Body of pancreas (tissue), 4 donors: ENCODE results near the gene ZFP57. TPM values are rescaled to one million over a fixed set of nuclear protein-coding genes. Genes with fewer than 3 reads are reported as not detected.

Experiments
- ATAC-seq: fragments of 150-250 bp; one replicate; pipeline ENCODE4 v1.9.1; 2016
- DNase-seq, 4 donors: peaks; one replicate each; pipeline ENCODE4 v3.0.0-alpha.2; 2019
- H3K27ac ChIP-seq, 4 donors: fragments of 200-600 bp; sonication (generic); 1 replicate in 3 of 4; 2 replicates in 1 of 4; pipeline versions ENCODE4 v1.5.1 to v1.6.1; 2016 to 2019; ENCODE audit warnings: mild to moderate bottlenecking in 1 of 4, mixed read lengths in 1 of 4, moderate library complexity in 1 of 4
- H3K27me3 ChIP-seq, 2 donors: fragments of 200-600 bp; sonication (generic); one replicate each; pipeline ENCODE4 v1.6.0; 2016; ENCODE audit warnings: mild to moderate bottlenecking in 1 of 2
- H3K36me3 ChIP-seq, 2 donors: fragments of 200-600 bp; sonication (generic); replicated peaks in 1 of 2; 2 replicates each; pipeline ENCODE4 v1.5.1; 2016; ENCODE audit warnings: low read depth in 2 of 2; ENCODE audit not compliant: insufficient read depth in 1 of 2
- H3K4me1 ChIP-seq: fragments of 200-600 bp; sonication (generic); one replicate; pipeline ENCODE4 v1.6.0; 2016
- H3K4me3 ChIP-seq, 2 donors: fragments of 200-600 bp; sonication (generic); 1 replicate in 1 of 2; 2 replicates in 1 of 2; pipeline ENCODE4 v1.5.1; 2016 to 2019
- H3K9me3 ChIP-seq, 3 donors: fragments of 200-600 bp; sonication (generic); 1 replicate in 2 of 3; 2 replicates in 1 of 3; pipeline ENCODE4 v1.5.1; 2016
- CTCF ChIP-seq, 7 experiments: fragments of 450-650 bp in 4 of 7; fragments of 200-600 bp in 3 of 7; sonication (generic) in 3 of 7; IDR thresholded peaks; one replicate each; pipeline ENCODE4 v1.5.1; 2016 to 2019; ENCODE audit warnings: antibody characterized with exemption in 7 of 7
- POLR2A ChIP-seq, 3 donors: fragments of 450-650 bp; IDR thresholded peaks; one replicate each; pipeline ENCODE4 v1.6.1; 2016; ENCODE audit warnings: antibody characterized with exemption in 3 of 3, mild to moderate bottlenecking in 2 of 3
- WGBS, 2 donors: methylation state at CpG; one replicate each; pipeline ENCODE4 v1.1.5; 2017; 5-methylcytosine and 5-hydroxymethylcytosine counted together
- intact Hi-C: fragments of 100-400 bp; cut with DNase I; formaldehyde crosslinking; loops from one replicate; pipeline ENCODE4 v1.15.1; 2023
- total RNA-seq, 2 donors: library from RNA; depleted of rRNA; stranded (reverse); fragments of >200 nt; gene quantifications; one replicate each; pipeline ENCODE4 v1.1.0, GENCODE V29; 2016

ZFP57 gene
- total RNA-seq, 2 donors from 2014 or later, result not detected

GRCh38 chr6:29728173-29728874 lies 47.4 kb upstream of the ZFP57 start:
- Histone ChIP-seq H3K36me3 (peaks cover 0 to 5% of the 10 kb centered on the region in 2 donors), H3K4me3 (no peak overlapping the region), H3K9me3 (no peaks in the 10 kb centered on the region), H3K4me1 (peaks cover 5% of the 10 kb centered on the region), H3K27ac (no peak overlapping the region), H3K27me3 (no peaks in the 10 kb centered on the region)
- intact Hi-C loops, result no loop called here
- DNase-seq, result no peak
- TF ChIP-seq POLR2A (IDR thresholded peaks at IDR 0.05), result no peak
- no peak for TF ChIP-seq CTCF (IDR thresholded peaks at IDR 0.05)
- no peak for ATAC-seq
- 89 to 92% methylated on average over 3 of the region's 3 CpGs for WGBS, 2 donors

GRCh38 chr6:29727637-29728036 lies 46.7 kb upstream of the ZFP57 start:
- DNase-seq, result no peak
- no peak overlapping the region for H3K4me3 ChIP-seq
- H3K9me3 ChIP-seq, result no peaks in the 10 kb centered on the region
- intact Hi-C loops, result no loop called here
- 58 to 62% methylated on average over 2 of the region's 2 CpGs for WGBS, 2 donors
- no peak overlapping the region for H3K27ac ChIP-seq
- no peak for ATAC-seq
- TF ChIP-seq CTCF (IDR thresholded peaks at IDR 0.05), result no peak
- no peak for TF ChIP-seq POLR2A (IDR thresholded peaks at IDR 0.05)
- peaks cover 0 to 5% of the 10 kb centered on the region in 2 donors for H3K36me3 ChIP-seq
- peaks cover 5% of the 10 kb centered on the region for H3K4me1 ChIP-seq
- no peaks in the 10 kb centered on the region for H3K27me3 ChIP-seq

GRCh38 chr6:29726571-29727194 lies 45.7 kb upstream of the ZFP57 start:
- Histone ChIP-seq H3K9me3 (no peaks in the 10 kb centered on the region), H3K27me3 (no peaks in the 10 kb centered on the region), H3K36me3 (peaks cover 0 to 5% of the 10 kb centered on the region in 2 donors), H3K27ac (no peak overlapping the region), H3K4me1 (peaks cover 5% of the 10 kb centered on the region), H3K4me3 (no peak overlapping the region)
- 86 to 89% methylated on average over 9 of the region's 9 CpGs for WGBS, 2 donors
- intact Hi-C loops, result no loop called here
- DNase-seq, result no peak
- no peak for TF ChIP-seq POLR2A (IDR thresholded peaks at IDR 0.05)
- no peak for TF ChIP-seq CTCF (IDR thresholded peaks at IDR 0.05)
- ATAC-seq, result no peak

- DNase-seq, result no peak
- no peak for TF ChIP-seq CTCF (IDR thresholded peaks at IDR 0.05)
- Histone ChIP-seq H3K27me3 (no peaks in the 10 kb centered on the region), H3K27ac (no peak overlapping the region), H3K4me1 (peaks cover 5% of the 10 kb centered on the region), H3K4me3 (no peak overlapping the region), H3K9me3 (no peaks in the 10 kb centered on the region), H3K36me3 (peaks cover 0 to 5% of the 10 kb centered on the region in 2 donors)
- 64 to 76% methylated on average over 1 of the region's 1 CpG for WGBS, 2 donors
- intact Hi-C loops, result no loop called here
- ATAC-seq, result no peak
These were observed 45.0 kb upstream of the ZFP57 start for GRCh38 chr6:29726001-29726400.
